GM12878 (cell line): ENCODE data around the gene CFAP299.

ENCODE experiments used
- ATF3 ChIP-seq: IDR thresholded peaks from 2 replicates; pipeline ENCODE4 v1.6.1; 2011; ENCODE audit warnings: low read depth, mild to moderate bottlenecking, low read length, moderate library complexity, borderline replicate concordance; ENCODE audit errors: extremely low read depth
- BMI1 ChIP-seq: fragments of 450-650 bp; IDR thresholded peaks from 2 replicates; pipeline ENCODE4 v1.6.1; 2016; ENCODE audit warnings: mild to moderate bottlenecking, moderate library complexity, borderline replicate concordance
- CTCF ChIP-seq, 3 experiments: IDR thresholded peaks in 2 of 3; conservative IDR thresholded peaks in 1 of 3; 2 replicates each; pipeline ENCODE4 v1.5.1; 2011; ENCODE audit warnings: low read depth in 3 of 3, low read length in 3 of 3, mild to moderate bottlenecking in 3 of 3, control low read depth in 2 of 3, moderate library complexity in 2 of 3, inconsistent platforms in 1 of 3, mixed read lengths in 1 of 3; ENCODE audit not compliant: control insufficient read depth in 2 of 3, insufficient read depth in 1 of 3; ENCODE audit errors: extremely low read depth in 1 of 3
- E2F8 ChIP-seq: fragments of 450-650 bp; IDR thresholded peaks from 2 replicates; pipeline ENCODE4 v1.6.1; 2018; ENCODE audit warnings: mild to moderate bottlenecking, low read depth, moderate library complexity; ENCODE audit not compliant: partially characterized antibody
- EGR1 ChIP-seq, 2 experiments: IDR thresholded peaks; 1 replicate in 1 of 2; 2 replicates in 1 of 2; pipeline ENCODE4 v1.6.1; 2011 to 2012; ENCODE audit warnings: low read depth in 2 of 2, low read length in 2 of 2, borderline replicate concordance in 1 of 2, mild to moderate bottlenecking in 1 of 2, moderate library complexity in 1 of 2
- POLR2A ChIP-seq: IDR thresholded peaks from 2 replicates; pipeline ENCODE4 v1.6.1; 2011; ENCODE audit warnings: low read depth, mild to moderate bottlenecking, low read length
- RCOR1 ChIP-seq: conservative IDR thresholded peaks from 2 replicates; pipeline ENCODE4 v1.6.1; 2012; ENCODE audit warnings: low read depth, low read length, improper control_type of control experiment
- SP1 ChIP-seq: IDR thresholded peaks from one replicate; pipeline ENCODE4 v1.6.1; 2011; ENCODE audit warnings: low read depth, low read length
- TBL1XR1 ChIP-seq: IDR thresholded peaks from 2 replicates; pipeline ENCODE4 v1.6.1; 2012; ENCODE audit warnings: low read depth, low read length, improper control_type of control experiment
- TCF12 ChIP-seq: IDR thresholded peaks from 2 replicates; pipeline ENCODE4 v1.6.1; 2011; ENCODE audit warnings: low read depth, mild to moderate bottlenecking, low read length
- TF ChIP-seq, protein P1 (sequence below): IDR thresholded peaks from 2 replicates; pipeline ENCODE4 v1.6.1; 2011; ENCODE audit warnings: low read depth, low read length, improper control_type of control experiment, borderline replicate concordance

DNA sequence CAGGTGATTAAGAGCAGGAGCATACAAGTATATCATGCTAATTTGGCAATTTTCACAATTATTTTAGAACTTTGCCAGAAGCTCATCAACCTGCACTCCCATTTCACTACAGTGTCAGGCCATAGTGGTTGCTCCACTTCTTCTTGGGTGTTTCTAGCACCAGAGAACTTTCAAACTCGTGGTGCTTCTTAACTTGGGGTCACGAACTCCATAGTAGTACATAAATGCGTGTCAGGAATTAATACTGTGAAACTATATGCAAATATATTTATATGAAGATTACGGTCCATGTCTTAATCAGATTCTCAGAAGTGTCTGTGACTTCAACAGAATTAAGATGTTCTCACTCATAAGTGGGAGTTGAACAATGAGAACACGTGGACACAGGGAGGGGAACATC is 440.6 kb downstream of the CFAP299 start:
- TF ChIP-seq TBL1XR1: no peak
- TF ChIP-seq ATF3: no peak
- TF ChIP-seq CTCF (IDR thresholded peaks at IDR 0.05 in 2 of 3, conservative IDR thresholded peaks at IDR 0.05 in 1 of 3; ENCODE audit: control insufficient read depth in 2 of 3, extremely low read depth in 1 of 3, insufficient read depth in 1 of 3, low read depth in 3 of 3, low read length in 3 of 3): no peak
- TF ChIP-seq POLR2A: no peak
- no peak for TF ChIP-seq BMI1
- no peak for TF ChIP-seq E2F8
- TF ChIP-seq RCOR1: no peak
- no peak for TF ChIP-seq EGR1 (IDR thresholded peaks at IDR 0.05; ENCODE audit: borderline replicate concordance in 1 of 2, low read depth in 2 of 2, low read length in 2 of 2)
- TF ChIP-seq TCF12: no peak
- no peak for TF ChIP-seq SP1
- TF ChIP-seq, protein P1, sequence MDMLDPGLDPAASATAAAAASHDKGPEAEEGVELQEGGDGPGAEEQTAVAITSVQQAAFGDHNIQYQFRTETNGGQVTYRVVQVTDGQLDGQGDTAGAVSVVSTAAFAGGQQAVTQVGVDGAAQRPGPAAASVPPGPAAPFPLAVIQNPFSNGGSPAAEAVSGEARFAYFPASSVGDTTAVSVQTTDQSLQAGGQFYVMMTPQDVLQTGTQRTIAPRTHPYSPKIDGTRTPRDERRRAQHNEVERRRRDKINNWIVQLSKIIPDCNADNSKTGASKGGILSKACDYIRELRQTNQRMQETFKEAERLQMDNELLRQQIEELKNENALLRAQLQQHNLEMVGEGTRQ: no peak
